Posterior cingulate gyrus (tissue), 11 donors: ENCODE data around the gene UBA52.

Experiments used
- DNase-seq, 10 donors: peaks; one replicate each; pipeline versions ENCODE4 v3.0.0 to v3.0.0-alpha.2; 2020 to 2021; ENCODE audit warnings: mixed read lengths in 3 of 10
- intact Hi-C: fragments of 100-400 bp; cut with DNase I; formaldehyde crosslinking; loops from one replicate; pipeline ENCODE4 v1.15.1; 2023

The UBA52 gene

GRCh38 chr19:18620902-18621301 lies 49.2 kb downstream of the UBA52 start:
- intact Hi-C loops = no loop called here
- DNase-seq = no peak

GRCh38 chr19:18626906-18627305 lies 55.2 kb downstream of the UBA52 start:
- DNase-seq = peak in 1 of 10 donors; percentile 55

More at GRCh38 chr19:18626906-18627305, 55.2 kb downstream of the UBA52 start:
- intact Hi-C loops = no loop called here
